ENCODE measurements around the gene CXADR.
"Not testable (repeated sequence)": the region's sequence is repeated elsewhere in the genome, so short reads cannot be mapped to it uniquely, and the experiment has no call there.

CXADR gene
- total RNA-seq = 0.83 to 2.2 reads per million in 2 donors

DNA sequence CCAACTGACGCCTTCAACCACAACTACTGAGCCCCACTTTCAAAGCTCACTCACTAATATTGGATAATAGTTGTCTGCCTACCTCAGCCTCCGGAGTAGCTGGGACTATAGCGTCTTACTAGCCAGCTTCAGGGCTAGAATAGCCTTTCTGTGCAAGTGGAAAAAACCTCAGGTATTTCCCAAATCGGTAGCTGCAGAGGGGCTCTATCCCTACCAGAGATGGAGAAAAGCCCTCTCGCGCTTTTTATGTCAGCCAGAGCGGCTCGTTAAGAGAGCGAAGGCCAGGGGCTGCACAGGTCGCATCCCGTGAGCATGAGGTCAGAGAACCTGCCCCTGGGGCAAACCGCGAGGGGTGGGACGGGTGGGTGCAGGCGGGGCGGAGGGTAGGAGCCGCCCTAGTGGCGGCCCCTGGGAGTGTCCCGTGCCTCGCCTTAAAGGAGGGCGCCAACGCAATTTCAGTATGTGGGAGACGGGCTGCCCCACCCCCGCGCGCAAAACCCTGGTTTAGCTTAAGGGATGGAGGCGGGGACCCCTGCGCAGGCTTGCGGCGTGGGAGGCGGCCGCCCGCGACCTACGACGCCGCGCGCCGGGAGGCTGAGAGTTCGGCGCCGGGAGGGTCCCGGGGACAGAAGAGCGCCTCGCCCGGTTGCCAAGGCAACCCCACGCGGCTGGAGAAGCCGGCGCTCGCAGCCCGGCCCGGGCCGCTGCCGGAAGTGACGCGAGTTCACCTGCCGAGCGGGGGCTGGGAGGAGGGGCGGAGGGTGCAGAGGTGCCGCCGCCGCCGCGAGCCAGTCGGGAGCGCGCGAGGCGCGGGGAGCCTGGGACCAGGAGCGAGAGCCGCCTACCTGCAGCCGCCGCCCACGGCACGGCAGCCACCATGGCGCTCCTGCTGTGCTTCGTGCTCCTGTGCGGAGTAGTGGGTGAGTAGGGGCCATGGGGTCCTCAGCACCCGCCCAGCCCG lies at the start of gene CXADR:
TSS of gene CXADR (plus strand) at position 791 of the 961 bp plus-strand sequence. CDS start at position 878, 87 bp downstream.
- DNase-seq = peak; percentile 42

DNA sequence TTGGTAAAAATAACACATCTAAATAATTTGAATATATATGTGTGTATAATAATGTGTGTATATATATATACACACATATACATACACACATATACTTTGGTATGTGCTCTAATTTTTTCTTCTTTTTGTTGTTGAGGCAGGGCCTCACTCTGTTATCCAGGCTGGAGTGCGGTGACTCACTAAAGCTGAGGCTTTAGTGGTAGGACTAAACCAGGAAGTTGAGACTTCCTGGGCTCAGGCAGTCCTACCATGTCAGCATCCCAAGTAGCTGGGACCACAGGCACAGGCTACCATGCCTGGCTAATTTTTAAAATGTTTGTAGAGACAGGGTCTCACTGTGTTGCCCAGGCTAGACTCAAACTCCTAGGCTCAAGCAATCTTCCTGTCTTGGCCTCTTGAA lies 46.7 kb upstream of the CXADR start:
- no peak for DNase-seq

DNA sequence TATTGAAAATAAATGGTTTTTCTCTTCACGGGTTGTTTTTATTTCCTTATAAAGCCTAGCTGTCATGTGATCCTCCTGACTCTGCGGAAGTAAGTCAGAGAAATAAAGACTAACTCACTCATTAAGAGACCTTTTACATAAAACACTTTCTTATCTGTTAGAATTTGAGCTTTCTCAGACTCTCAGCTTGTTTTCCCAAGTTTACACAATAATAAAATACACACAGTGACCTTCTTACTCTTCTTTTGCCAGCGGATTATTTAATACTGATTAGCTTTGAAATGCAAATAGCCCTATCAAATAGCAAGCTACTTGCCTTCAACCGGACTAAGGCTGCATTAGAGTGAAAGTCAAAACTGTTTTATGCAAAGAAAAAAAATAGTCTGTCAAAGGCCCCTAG lies 45.5 kb upstream of the CXADR start:
- no peak for DNase-seq

DNA sequence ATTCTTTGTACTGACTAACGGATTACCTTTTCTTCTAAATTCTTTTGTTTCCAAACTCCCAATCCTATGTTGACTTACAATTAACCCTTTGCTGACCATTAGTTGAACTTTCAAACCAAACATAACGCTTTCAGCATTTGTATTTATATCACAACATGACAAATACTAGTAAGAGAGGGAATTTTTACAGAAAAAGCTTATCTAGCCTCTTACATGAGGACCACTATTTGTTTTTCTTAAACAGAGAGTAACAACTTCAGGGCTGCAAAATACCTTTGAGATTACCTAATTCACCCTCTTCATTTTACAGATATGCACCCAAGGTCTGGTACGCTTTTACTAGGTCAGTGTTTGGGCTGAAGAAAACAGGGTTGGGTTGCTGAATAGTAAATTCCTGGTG lies 45.0 kb upstream of the CXADR start:
- DNase-seq = no peak

GRCh38 chr21:17468698-17469097 lies 44.1 kb upstream of the CXADR start:
- DNase-seq = no peak

DNA sequence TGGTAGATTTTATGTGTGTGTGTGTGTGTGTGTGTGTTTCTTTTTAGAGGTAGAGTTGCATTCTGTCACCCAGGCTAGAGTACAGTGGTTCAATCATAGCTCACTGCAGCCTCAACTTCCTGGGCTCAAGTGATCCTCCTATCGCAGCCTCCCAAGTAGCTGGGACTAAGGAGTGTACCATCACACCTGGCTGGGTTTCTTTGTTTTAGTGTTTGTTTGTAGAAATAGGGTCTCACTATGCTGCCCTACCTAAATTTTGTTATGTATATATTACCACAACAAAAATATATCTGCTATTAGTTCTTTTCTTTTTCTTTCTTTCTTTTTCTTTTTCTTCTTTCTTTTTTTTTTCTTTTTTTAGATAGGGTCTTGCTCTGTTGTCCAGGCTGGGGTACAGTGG lies 43.1 kb upstream of the CXADR start:
- no peak for DNase-seq

- DNase-seq = no peak
These were observed 40.7 kb upstream of the CXADR start for GRCh38 chr21:17472182-17472581.

DNA sequence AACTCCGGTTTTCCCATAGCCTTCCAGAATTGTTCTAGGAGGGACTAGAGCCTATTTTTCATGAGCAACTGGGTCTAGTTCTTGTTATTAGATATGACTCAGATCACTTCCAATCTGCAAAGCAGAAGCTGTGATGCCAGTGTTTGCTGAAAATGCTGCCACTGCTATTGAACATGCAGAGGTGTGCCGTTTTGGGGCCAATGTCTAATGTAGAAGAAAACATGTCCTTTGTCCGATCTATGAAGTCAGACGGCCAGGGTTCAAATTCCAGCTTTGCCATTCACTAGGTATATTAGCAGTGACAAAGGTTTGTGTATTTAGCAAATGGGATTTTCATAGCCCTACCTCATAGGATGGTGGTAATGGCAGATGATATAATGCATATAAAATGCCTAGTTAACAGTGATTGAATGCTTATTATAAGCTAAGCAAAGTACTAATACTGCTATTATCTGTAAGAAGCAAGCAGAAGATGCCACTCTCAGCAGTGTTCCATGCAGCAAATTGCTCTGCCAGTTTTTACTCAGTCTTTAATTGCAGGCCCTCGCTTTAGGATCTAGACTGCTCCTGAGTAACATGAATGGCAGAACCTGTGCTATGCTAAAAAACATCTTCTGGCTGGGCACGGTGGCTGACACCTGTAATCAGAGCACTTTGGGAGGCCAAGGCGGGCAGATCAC lies 40.1 kb upstream of the CXADR start:
- no peak for DNase-seq

- DNase-seq = no peak
These were observed 36.8 kb upstream of the CXADR start for GRCh38 chr21:17476006-17476405.

DNA sequence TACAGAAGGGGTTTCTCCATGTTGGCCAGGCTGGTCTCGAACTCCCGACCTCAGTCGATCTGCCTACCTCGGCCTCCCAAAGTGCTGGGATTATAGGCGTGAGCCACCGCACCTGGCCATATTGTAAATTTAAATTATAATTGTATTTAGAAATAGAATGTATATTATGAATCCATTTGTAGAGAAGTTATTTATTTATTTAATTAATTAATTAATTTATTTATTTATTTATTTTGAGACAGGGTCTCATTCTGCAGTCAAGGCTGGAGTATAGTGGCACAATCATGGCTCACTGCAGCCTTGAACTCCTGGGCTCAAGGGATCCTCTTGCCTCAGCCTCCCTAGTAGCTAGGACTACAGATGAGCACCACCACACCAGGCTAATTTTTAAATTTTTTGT lies 34.7 kb upstream of the CXADR start:
- DNase-seq = not testable (repeated sequence)

DNA sequence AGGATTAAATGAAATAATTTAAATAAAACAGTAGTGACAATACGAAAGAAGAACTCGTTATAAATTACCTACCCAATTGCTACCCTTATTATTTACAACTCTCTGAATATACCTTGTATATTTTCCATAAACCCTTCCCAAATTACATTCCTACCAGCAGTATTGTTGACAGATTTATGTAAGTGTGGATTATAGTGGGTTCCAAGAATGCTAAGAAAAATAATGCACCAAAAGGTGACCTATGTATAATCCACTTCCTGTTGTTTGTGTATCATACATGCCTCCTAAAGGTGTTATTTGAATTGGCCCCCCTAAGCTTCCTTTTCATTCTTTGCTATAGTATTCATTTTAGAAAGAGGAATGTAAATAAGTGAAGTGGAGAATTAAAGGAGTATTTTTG lies 33.2 kb upstream of the CXADR start:
- no peak for DNase-seq

DNA sequence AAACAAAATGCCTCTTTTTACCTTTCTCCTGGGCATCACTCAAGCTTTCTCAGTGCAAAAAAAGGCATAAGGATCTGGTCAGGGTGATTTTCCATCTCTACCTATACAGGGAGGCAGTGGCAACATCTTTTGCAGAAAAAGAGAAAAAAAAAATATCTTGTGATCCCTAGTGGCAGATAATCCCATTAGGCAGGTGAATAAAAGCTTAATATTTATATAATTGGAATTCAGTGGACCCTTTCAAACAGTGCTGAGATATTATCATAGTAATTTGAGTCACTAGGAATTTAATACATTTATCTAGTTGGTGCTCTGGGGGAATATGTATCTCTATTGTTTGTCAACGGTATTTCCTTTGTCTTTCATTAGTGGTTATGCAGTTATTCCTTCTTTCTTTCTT lies 29.9 kb upstream of the CXADR start:
- DNase-seq = no peak

DNA sequence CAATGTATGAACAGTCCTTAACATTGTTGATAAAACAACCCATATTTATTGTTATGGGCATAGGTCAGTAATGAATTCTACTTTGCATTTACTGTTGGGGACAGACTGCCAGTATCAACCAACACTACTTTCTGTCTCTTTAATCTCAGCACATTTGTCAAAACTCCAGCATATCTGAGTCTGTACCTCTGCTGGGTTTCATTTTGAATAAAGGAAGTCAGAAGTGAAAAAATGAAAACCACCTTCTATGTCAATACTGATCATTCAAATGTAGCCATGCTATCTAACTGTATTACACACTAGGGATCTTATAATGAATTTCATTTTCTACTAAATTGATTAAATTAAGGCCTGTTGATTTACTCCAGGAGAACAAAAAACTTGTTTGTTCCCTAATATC lies 24.2 kb upstream of the CXADR start:
- DNase-seq = no peak

DNA sequence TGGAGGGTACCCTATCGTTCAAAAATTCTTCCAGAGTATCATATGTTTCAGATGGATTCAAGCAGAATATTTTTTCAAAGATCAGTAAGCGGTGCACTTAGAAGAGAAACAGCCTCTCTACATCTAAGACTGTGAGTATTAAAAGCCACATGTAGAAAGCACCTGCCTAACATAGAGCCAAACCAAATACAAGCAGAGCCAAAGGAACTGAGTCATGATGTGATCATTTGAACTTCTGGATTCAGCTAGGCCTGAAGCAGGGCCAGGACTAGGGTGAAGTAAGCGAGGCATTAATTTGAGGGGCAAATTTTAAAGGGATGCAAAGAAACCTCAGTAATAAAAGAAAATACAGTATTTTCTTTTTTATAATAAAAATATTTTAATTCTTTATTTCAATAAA lies 23.3 kb upstream of the CXADR start:
- DNase-seq = not testable (repeated sequence)

GRCh38 chr21:17491716-17492414 lies 21.0 kb upstream of the CXADR start:
- DNase-seq = no peak

DNA sequence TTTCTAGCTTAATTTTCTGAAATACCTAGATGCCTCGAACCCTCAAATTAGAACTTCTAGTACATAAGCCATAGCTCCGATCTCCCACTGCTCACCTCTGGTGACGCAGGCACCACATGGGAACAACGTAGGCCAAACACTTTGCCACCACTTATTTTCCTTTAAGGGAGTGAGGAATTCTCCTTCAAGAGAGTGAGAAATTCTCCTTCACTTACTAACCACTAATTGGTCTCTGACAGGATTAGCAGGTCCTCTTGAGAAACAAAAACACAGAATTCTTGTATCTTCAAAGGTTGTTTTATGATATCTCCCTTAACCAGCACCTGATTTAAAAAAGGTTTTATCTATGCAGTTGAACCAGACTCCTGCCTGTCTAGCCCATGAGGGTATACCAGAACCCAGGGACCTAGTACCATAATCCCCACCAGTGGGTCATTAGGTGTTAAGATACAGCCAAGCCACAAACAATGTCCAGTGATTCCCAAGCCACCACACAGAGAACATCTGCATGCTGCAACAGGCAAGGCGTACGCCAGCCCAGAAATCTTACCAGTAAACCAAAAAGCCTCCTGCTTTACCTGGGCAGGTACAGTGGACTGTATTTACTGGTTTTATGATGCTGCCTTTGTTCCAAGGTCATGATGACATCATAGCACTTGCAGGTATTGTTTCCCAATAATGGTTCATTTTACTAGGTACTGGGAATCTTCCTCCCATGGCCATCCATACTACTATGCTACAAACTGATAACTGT lies 20.3 kb upstream of the CXADR start:
- DNase-seq = no peak

DNA sequence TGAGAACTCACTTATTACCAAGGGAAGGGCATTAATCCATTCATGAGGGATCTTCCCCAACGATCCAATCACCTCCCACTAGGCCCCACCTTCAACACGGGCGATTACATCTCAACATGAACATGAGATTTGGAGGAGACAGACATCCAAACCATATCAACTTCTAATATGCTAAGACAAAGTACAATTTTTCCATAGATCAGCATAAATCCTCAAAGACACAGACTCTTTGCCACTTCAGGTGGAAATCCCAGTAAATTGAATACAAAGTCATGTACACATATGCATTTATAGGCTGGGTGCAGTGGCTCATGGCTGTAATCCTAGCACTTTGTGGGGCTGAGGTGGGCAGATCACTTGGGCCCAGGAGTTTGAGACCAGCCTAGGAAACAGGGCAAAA lies 18.8 kb upstream of the CXADR start:
- DNase-seq = no peak

- no peak for DNase-seq
These were observed 17.2 kb upstream of the CXADR start for GRCh38 chr21:17495680-17496079.

- no peak for DNase-seq
These were observed 15.5 kb upstream of the CXADR start for GRCh38 chr21:17497316-17497715.

GRCh38 chr21:17498586-17498985 lies 14.3 kb upstream of the CXADR start:
- DNase-seq = no peak

DNA sequence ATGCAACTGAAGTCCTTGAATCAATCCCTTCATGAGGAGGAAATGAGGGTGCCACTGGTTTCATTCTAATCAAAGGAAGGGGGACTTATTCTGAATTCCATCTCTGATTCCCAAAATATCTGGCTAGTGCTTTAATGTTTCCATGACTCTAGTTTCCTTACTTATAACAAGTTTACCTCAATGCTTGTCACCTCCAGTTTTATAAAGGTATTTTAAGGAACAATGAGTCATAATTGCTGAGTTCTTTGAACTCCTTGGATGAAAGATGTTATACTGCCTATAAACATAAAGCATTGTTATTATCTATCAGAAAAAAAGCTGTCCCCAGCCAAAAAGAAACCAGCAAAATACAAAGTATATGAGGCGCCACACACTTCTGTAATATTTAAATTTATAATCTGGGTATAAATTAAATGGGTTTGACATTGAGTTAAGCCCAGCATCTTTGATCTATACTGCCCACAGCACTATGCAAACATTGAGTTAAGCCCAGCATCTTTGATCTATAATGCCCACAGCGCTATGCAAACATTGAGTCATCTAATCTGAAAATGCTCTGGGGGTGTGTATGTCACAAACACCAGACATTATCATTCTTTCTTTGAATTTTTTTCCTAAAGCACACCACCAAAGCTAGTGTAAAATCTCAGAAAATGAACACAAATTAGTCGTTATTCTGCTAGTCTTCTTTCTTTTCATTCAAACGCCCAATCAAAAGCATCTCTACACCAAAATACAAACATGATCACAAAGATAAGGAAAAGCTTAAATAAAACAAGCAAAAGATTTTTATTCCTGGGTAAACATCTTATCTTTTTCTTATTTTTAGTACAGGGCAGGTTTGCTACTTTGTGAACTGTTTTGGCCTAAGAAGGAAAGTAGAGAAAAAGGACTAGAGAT lies 11.5 kb upstream of the CXADR start:
- no peak for DNase-seq

DNA sequence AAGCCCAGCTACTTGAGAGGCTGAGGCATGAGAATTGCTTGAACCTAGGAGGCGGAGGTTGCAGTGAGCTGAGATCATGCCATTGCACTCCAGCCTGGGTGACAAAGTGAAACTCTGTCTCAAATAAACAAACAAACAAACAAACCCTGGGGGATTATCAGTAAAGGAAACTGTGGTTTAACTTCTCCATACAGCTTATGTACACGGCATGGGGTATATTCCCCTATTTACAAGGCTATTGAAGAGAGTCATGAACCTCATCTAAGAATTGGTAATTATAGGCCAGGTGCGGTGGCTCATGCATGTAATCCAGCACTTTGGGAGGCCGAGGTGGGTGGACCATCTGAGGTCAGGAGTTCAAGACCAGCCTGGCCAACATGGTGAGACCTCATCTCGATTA lies 9.9 kb upstream of the CXADR start:
- DNase-seq = not testable (repeated sequence)
